DOHH2 (cell line): ENCODE results near the gene MLLT6.

Experiments
- H3F3A ChIP-seq: fragments of 200-600 bp; sonication (generic), shearing (Covaris generic); 2 replicates; pipeline ENCODE4 v1.6.0; 2016; ENCODE audit warnings: antibody characterized with exemption, mild to moderate bottlenecking; ENCODE audit not compliant: control insufficient read depth, insufficient read depth
- H3K27ac ChIP-seq: fragments of 200-600 bp; sonication (generic); 2 replicates; pipeline ENCODE4 v1.5.1; 2014; ENCODE audit warnings: low read depth, mild to moderate bottlenecking, low read length, moderate library complexity
- H3K27me3 ChIP-seq: fragments of 200-600 bp; sonication (generic); 2 replicates; pipeline ENCODE4 v1.6.1; 2014; ENCODE audit warnings: mild to moderate bottlenecking, low read length, mixed read lengths; ENCODE audit not compliant: control insufficient read depth
- H3K36me3 ChIP-seq: fragments of 200-600 bp; sonication (generic); 2 replicates; pipeline ENCODE4 v1.6.1; 2014; ENCODE audit warnings: mild to moderate bottlenecking, low read length, moderate library complexity, mixed read lengths; ENCODE audit not compliant: control insufficient read depth
- H3K4me1 ChIP-seq: fragments of 200-600 bp; sonication (generic); 2 replicates; pipeline ENCODE4 v1.6.1; 2014; ENCODE audit warnings: mild to moderate bottlenecking, low read length, mixed read lengths; ENCODE audit not compliant: control insufficient read depth
- H3K4me2 ChIP-seq: fragments of 200-600 bp; sonication (generic); 2 replicates; pipeline ENCODE4 v1.6.0; 2014; ENCODE audit warnings: mild to moderate bottlenecking, low read length, moderate library complexity
- H3K4me3 ChIP-seq: fragments of 200-600 bp; sonication (generic); 2 replicates; pipeline ENCODE4 v1.5.1; 2014; ENCODE audit warnings: mild to moderate bottlenecking, low read length, mixed read lengths
- H3K79me2 ChIP-seq: fragments of 200-600 bp; sonication (generic); 2 replicates; pipeline ENCODE4 v1.6.1; 2014; ENCODE audit warnings: mild to moderate bottlenecking, low read length, mixed read lengths; ENCODE audit not compliant: control insufficient read depth
- H3K9me2 ChIP-seq: fragments of 200-600 bp; sonication (generic); replicated peaks from 2 replicates; pipeline ENCODE4 v1.6.1; 2014; ENCODE audit warnings: mild to moderate bottlenecking, low read length, mixed read lengths; ENCODE audit not compliant: control insufficient read depth
- H3K9me3 ChIP-seq: fragments of 200-600 bp; sonication (generic); 2 replicates; pipeline ENCODE4 v1.6.1; 2014; ENCODE audit warnings: antibody characterized with exemption, low read length, mixed read lengths; ENCODE audit not compliant: control insufficient read depth, insufficient read depth
- H4K20me1 ChIP-seq: fragments of 200-600 bp; sonication (generic); 2 replicates; pipeline ENCODE4 v1.6.0; 2014; ENCODE audit warnings: low read depth, mild to moderate bottlenecking, antibody characterized with exemption, low read length, moderate library complexity; ENCODE audit not compliant: control insufficient read depth, insufficient read depth
- CTCF ChIP-seq: fragments of 200-600 bp; sonication (generic); IDR thresholded peaks from one replicate; pipeline ENCODE4 v1.5.1; 2014; ENCODE audit warnings: antibody characterized with exemption, mild to moderate bottlenecking, low read depth, low read length; ENCODE audit not compliant: poor library complexity, severe bottlenecking
- EZH2phosphoT487 ChIP-seq: fragments of 200-600 bp; sonication (generic); IDR thresholded peaks from 2 replicates; pipeline ENCODE4 v1.6.1; 2017; ENCODE audit warnings: borderline replicate concordance, mild to moderate bottlenecking, antibody characterized with exemption, low read length, moderate library complexity, mixed read lengths

The MLLT6 gene

DNA sequence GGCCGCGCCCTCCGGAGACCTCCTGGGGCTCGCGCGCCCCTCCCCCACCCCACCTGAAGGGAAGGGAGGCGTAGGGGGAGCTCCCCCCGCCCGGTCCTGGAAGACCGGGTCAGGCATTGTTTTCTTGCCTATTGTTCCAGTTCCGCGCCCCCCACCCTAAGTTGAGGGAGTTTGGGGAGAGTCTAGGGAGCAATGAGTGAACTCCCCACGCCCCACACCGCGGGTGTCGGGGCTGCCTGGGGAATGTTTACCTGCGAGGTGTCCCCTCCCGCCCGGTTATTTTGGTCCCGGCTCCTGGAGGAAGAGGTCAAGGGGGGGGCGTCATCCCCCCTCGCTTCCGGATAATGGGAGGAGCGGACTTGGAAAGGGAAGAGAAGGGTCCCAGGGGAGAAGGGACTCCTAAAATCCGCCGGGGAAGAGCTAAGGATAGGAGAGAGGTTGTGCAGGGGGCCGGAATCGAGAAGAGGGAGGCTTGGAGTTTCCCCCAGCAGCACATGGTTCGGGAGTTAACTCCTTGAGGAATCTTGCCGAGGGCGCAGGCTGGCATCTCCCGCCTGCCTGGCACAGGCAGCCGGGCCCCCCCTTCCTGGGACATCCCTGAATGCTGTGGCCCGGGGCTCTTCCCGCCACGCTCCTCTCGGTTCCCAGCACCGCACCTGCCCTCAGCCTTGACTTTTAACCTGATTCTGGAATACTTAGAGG, 881 bp downstream of the MLLT6 start:
- Histone ChIP-seq H3K27ac (peak overlapping the region; percentile 58), H3K4me2 (peak overlapping the region; percentile 77), H3K4me3 (peak overlapping the region; percentile 97), H3K4me1 (peaks cover 39% of the 10 kb centered on the region), H3K79me2 (peaks cover 44% of the 10 kb centered on the region), H3K27me3 (no peaks in the 10 kb centered on the region), H4K20me1 (peaks cover 7% of the 10 kb centered on the region), H3K36me3 (peaks cover 53% of the 10 kb centered on the region), H3K9me2 (no peaks in the 10 kb centered on the region), H3F3A (peaks cover 28% of the 10 kb centered on the region), H3K9me3 (no peaks in the 10 kb centered on the region)
- TF ChIP-seq CTCF (no peak), EZH2phosphoT487 (no peak)

DNA sequence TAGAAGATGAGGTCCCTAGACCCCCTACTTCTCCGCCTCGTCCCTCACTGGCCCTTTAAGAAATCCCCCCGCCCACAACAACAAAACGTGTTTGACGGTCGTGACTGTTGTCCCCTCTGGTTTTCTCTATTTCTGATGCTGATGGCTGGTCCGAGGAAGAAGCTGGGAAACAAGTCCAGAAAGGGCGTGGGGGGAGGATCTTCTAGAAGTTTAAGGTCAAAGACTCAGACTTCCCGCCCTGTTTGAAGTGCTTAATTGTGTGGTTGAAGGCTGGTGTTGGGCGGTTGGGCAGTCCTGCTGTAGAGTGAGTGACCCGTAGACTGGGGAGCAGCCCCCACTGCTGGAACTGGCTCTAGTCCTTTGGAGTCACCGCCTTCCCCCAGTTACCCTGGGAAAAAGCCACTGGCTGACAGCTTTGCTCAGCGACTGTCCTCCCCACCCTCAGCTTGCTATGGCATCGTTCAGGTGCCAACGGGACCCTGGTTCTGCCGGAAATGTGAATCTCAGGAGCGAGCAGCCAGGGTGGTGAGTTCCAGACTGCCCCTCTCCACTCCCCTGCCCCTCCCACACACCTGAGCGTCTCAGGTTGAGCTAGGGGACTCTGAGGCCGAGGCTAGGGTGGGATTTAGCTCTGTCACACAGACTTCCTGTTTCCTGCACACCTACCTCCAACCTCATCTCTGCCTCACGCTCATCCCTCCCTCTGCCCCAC, 1.6 kb downstream of the MLLT6 start:
- Histone ChIP-seq H3K4me2 (peak overlapping the region; percentile 77), H3K4me3 (peak overlapping the region; percentile 97), H3F3A (peaks cover 20% of the 10 kb centered on the region), H3K36me3 (peaks cover 60% of the 10 kb centered on the region), H3K27me3 (no peaks in the 10 kb centered on the region), H3K9me3 (no peaks in the 10 kb centered on the region), H3K79me2 (peaks cover 44% of the 10 kb centered on the region), H3K27ac (peak overlapping the region; percentile 58), H3K9me2 (no peaks in the 10 kb centered on the region), H4K20me1 (peaks cover 7% of the 10 kb centered on the region), H3K4me1 (peaks cover 32% of the 10 kb centered on the region)
- TF ChIP-seq EZH2phosphoT487: no peak
- TF ChIP-seq CTCF: no peak

- peaks cover 27% of the 10 kb centered on the region for H3K4me1 ChIP-seq
- peaks cover 70% of the 10 kb centered on the region for H3K36me3 ChIP-seq
These were observed 2.7 kb downstream of the MLLT6 start for GRCh38 chr17:38707678-38708351.

More at GRCh38 chr17:38707678-38708351, 2.7 kb downstream of the MLLT6 start:
- no peak for TF ChIP-seq CTCF
- TF ChIP-seq EZH2phosphoT487: no peak
- Histone ChIP-seq H3K4me2 (peak overlapping the region; percentile 77; the same call in 1 of the 2 replicates), H3K27me3 (no peaks in the 10 kb centered on the region), H3K9me2 (no peaks in the 10 kb centered on the region), H3F3A (peaks cover 12% of the 10 kb centered on the region), H3K9me3 (no peaks in the 10 kb centered on the region), H3K79me2 (peaks cover 43% of the 10 kb centered on the region), H3K27ac (no peak overlapping the region), H3K4me3 (peak overlapping the region; percentile 97; the same call in 1 of the 2 replicates), H4K20me1 (peaks cover 7% of the 10 kb centered on the region)
